Uterus (tissue), 4 donors: ENCODE results near the gene COMMD10. TPM values are rescaled to one million over a fixed set of nuclear protein-coding genes. Genes with fewer than 3 reads are reported as not detected.

Source experiments
- DNase-seq, 2 donors: peaks; one replicate each; pipeline ENCODE4 v3.0.0-alpha.2; 2019 to 2020
- H3K27ac ChIP-seq, 2 donors: fragments of 200-600 bp; sonication (generic); 1 replicate in 1 of 2; 2 replicates in 1 of 2; pipeline ENCODE4 v1.5.1; 2016 to 2018
- H3K27me3 ChIP-seq, 2 donors: fragments of 200-600 bp; sonication (generic); one replicate each; pipeline ENCODE4 v1.5.1; 2018 to 2019; ENCODE audit warnings: control low read depth in 1 of 2
- H3K36me3 ChIP-seq, 2 donors: fragments of 200-600 bp; sonication (generic); one replicate each; pipeline ENCODE4 v1.5.1; 2019; ENCODE audit warnings: control low read depth in 1 of 2
- H3K4me1 ChIP-seq, 2 donors: fragments of 200-600 bp; sonication (generic); one replicate each; pipeline ENCODE4 v1.5.1; 2018 to 2019; ENCODE audit warnings: control low read depth in 1 of 2
- H3K4me3 ChIP-seq, 2 donors: fragments of 200-600 bp; sonication (generic); 1 replicate in 1 of 2; 2 replicates in 1 of 2; pipeline ENCODE4 v1.5.1; 2018 to 2019; ENCODE audit warnings: mild to moderate bottlenecking in 1 of 2
- H3K9me3 ChIP-seq, 2 donors: fragments of 200-600 bp; sonication (generic); one replicate each; pipeline ENCODE4 v1.5.1; 2019; ENCODE audit warnings: control low read depth in 1 of 2
- CTCF ChIP-seq, 4 experiments: fragments of 200-600 bp in 2 of 4; fragments of 450-650 bp in 2 of 4; sonication (generic) in 2 of 4; IDR thresholded peaks; one replicate each; pipeline ENCODE4 v1.5.1; 2016 to 2019; ENCODE audit warnings: antibody characterized with exemption in 4 of 4, mild to moderate bottlenecking in 2 of 4, moderate library complexity in 1 of 4
- POLR2A ChIP-seq, 2 donors: fragments of 450-650 bp; IDR thresholded peaks; one replicate each; pipeline ENCODE4 v1.6.1; 2016; ENCODE audit warnings: antibody characterized with exemption in 2 of 2, mild to moderate bottlenecking in 1 of 2, moderate library complexity in 1 of 2
- intact Hi-C: fragments of 100-400 bp; cut with DNase I; formaldehyde crosslinking; loops from one replicate; pipeline ENCODE4 v1.15.1; 2023; ENCODE audit warnings: low total_unique reads
- total RNA-seq, 4 donors: library from RNA; depleted of rRNA in 3 of 4; stranded (reverse); fragments of >200 nt in 3 of 4; gene quantifications; one replicate each; pipeline versions ENCODE4 v1.1.0 to v1.2.4, GENCODE V29; 2014 to 2023
- donor health status: DM: yes; HTN: yes; CAD: no.

COMMD10 gene
- total RNA-seq, 4 donors from 2014 or later = 37.3 to 82.6 (median 67.3) TPM

DNA sequence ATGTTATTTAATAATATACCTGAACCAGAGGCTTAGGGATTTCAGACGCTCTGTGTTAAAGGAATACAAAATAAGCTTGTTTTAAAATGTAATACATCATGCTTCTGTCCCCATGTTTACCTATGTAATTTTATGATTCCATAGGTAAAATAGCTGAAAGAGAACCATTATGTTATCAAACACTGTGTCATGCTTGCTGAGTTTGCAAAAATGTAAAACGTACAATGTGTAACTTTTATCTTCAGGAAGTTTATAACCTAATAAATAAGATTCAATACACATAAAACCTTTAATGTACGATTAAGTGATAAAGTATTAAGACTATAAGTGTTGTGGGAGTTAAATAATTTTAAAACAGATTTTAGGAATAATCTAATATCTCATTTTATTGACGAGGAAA is 94.1 kb downstream of the COMMD10 start:
- Histone ChIP-seq H3K4me1 (no peaks in the 10 kb centered on the region), H3K4me3 (no peak overlapping the region), H3K27me3 (no peaks in the 10 kb centered on the region), H3K36me3 (no peaks in the 10 kb centered on the region), H3K9me3 (peaks cover 0 to 3% of the 10 kb centered on the region in 2 donors), H3K27ac (no peak overlapping the region)
- DNase-seq = no peak
- TF ChIP-seq CTCF (IDR thresholded peaks at IDR 0.05) (no peak), POLR2A (IDR thresholded peaks at IDR 0.05) (no peak)
- intact Hi-C loops = no loop called here

DNA sequence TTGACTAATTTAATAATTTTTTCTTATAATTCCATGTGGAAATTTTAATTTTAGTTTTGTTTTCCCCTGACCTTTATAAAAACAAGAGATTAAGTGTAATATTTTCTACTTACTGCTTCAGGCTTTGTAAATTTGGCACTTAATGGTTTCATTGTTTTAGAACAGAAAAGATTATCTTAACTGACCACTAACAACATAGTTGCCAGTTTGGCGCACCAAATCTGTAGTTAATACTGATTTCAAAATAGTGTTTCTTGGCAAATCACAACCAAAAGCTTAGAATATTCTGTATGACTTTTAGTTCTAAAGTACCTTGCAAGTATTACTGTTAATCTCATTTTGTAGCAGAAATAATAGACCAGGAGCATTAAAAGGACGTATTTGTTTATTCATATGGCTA is 124.3 kb downstream of the COMMD10 start:
- Histone ChIP-seq H3K27me3 (no peaks in the 10 kb centered on the region), H3K4me3 (no peak overlapping the region), H3K27ac (no peak overlapping the region), H3K36me3 (no peaks in the 10 kb centered on the region), H3K4me1 (no peaks in the 10 kb centered on the region), H3K9me3 (no peaks in the 10 kb centered on the region)
- no peak for TF ChIP-seq CTCF (IDR thresholded peaks at IDR 0.05)
- TF ChIP-seq POLR2A (IDR thresholded peaks at IDR 0.05) = no peak
- no peak for DNase-seq
- intact Hi-C loops = no loop called here

- H3K9me3 ChIP-seq = no peaks in the 10 kb centered on the region
- no peak overlapping the region for H3K4me3 ChIP-seq
- no peaks in the 10 kb centered on the region for H3K27me3 ChIP-seq
- no peak for TF ChIP-seq POLR2A (IDR thresholded peaks at IDR 0.05)
- TF ChIP-seq CTCF (IDR thresholded peaks at IDR 0.05) = no peak
- H3K36me3 ChIP-seq = no peaks in the 10 kb centered on the region
- intact Hi-C loops = no loop called here
- H3K27ac ChIP-seq = no peak overlapping the region
- no peaks in the 10 kb centered on the region for H3K4me1 ChIP-seq
- no peak for DNase-seq
Observed at GRCh38 chr5:116212225-116212624, 127.4 kb downstream of the COMMD10 start.

DNA sequence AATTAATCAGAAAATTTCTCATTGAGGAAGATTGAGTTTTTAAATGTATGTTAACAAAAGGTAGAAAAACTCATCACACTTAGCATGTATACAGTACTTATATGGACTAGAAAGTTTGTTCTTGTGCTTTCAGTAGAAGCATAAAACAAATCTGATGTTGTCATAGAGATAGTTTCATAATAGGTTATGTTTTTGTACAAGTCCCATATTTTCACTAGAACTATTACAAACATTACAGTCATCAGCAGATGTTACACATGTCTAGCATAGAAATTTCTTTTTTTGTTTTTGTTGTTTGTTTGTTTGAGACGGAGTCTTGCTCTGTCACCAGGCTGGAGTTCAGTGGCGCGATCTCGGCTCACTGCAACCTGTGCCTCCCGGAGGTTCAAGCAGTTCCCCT is 131.4 kb downstream of the COMMD10 start:
- no peak overlapping the region for H3K4me3 ChIP-seq
- intact Hi-C loops = no loop called here
- TF ChIP-seq CTCF (IDR thresholded peaks at IDR 0.05) (no peak), POLR2A (IDR thresholded peaks at IDR 0.05) (no peak)
- no peaks in the 10 kb centered on the region for H3K9me3 ChIP-seq
- no peak overlapping the region for H3K27ac ChIP-seq
- no peaks in the 10 kb centered on the region for H3K4me1 ChIP-seq
- DNase-seq = no peak
- no peaks in the 10 kb centered on the region for H3K27me3 ChIP-seq
- no peaks in the 10 kb centered on the region for H3K36me3 ChIP-seq

DNA sequence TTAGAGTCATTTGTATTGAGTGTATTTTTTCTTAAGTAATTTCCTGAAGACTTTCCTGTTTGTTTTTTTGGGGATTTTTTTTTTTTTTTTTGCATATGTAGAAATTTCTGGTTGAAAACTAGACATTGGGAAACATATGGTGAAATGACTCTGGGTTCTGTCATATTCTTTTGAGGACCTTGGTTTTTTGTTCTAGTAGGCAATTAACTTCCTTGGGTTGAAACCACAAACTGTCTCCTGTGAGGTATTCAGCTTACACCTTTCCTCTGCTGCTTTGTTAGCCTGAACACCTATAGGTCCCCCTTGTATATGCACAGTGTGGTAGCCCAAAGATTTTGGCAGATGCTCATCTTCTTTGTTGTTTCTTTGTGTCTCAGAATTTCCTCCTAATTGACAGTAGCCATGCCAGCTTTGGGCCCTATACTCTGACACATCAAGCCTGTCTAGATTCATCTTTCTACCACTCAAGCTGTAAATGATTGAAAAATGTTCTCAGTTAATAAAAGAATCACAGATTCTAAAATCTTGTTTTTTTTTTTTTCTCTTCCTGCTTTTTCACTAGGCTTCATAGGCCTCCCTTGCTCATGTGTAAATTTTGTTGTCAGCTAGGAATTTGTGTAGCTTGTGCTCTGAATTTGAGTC is 140.6 kb downstream of the COMMD10 start:
- Histone ChIP-seq H3K9me3 (no peaks in the 10 kb centered on the region), H3K36me3 (no peaks in the 10 kb centered on the region), H3K27ac (no peak overlapping the region), H3K27me3 (no peaks in the 10 kb centered on the region), H3K4me3 (no peak overlapping the region), H3K4me1 (no peaks in the 10 kb centered on the region)
- TF ChIP-seq CTCF (IDR thresholded peaks at IDR 0.05) = no peak
- no peak for TF ChIP-seq POLR2A (IDR thresholded peaks at IDR 0.05)
- no peak for DNase-seq
- intact Hi-C loops = no loop called here
